Glutamatergic neuron (in vitro differentiated cells): ENCODE data around the gene CBY1. TPM values are rescaled to one million over a fixed set of nuclear protein-coding genes. Genes with fewer than 3 reads are reported as not detected.

ENCODE experiments used
- DNase-seq: peaks from one replicate; pipeline ENCODE4 v3.0.0; 2022
- H3K27ac Mint-ChIP-seq: one replicate; pipeline ENCODE4 v1.8.0; 2020; ENCODE audit warnings: mild to moderate bottlenecking, mixed read lengths, inconsistent platforms; ENCODE audit not compliant: unreplicated experiment
- H3K27me3 Mint-ChIP-seq: one replicate; pipeline ENCODE4 v1.8.0; 2020; ENCODE audit warnings: mild to moderate bottlenecking, moderate library complexity, mixed read lengths, inconsistent platforms; ENCODE audit not compliant: unreplicated experiment
- H3K36me3 Mint-ChIP-seq: one replicate; pipeline ENCODE4 v1.8.0; 2020; ENCODE audit warnings: mild to moderate bottlenecking, mixed read lengths, inconsistent platforms; ENCODE audit not compliant: unreplicated experiment
- H3K4me1 Mint-ChIP-seq: one replicate; pipeline ENCODE4 v1.8.0; 2020; ENCODE audit warnings: mild to moderate bottlenecking, low read depth, mixed read lengths, inconsistent platforms; ENCODE audit not compliant: unreplicated experiment
- H3K4me3 Mint-ChIP-seq: one replicate; pipeline ENCODE4 v1.8.0; 2020; ENCODE audit warnings: mild to moderate bottlenecking, mixed read lengths, inconsistent platforms; ENCODE audit not compliant: unreplicated experiment
- H3K9me3 Mint-ChIP-seq: one replicate; pipeline ENCODE4 v1.8.0; 2020; ENCODE audit warnings: mild to moderate bottlenecking, moderate library complexity, mixed read lengths, inconsistent platforms; ENCODE audit not compliant: unreplicated experiment
- CTCF ChIP-seq: fragments of 200-600 bp; sonication (generic); IDR thresholded peaks from one replicate; pipeline ENCODE4 v1.5.0; 2021; ENCODE audit not compliant: partially characterized antibody, unreplicated experiment
- total RNA-seq: library from RNA; stranded (reverse); fragmentation: NEBNext Ultra II Directional; extraction: Animal tissue kit (Norgen Biotek cat#: 25700); gene quantifications from one replicate; pipeline ENCODE4 v1.2.1, GENCODE V29; 2021; ENCODE audit not compliant: unreplicated experiment

CBY1 gene
- total RNA-seq, 1 donor from 2014 or later, result 34.9 TPM

GRCh38 chr22:38618258-38618657, 38.2 kb upstream of the CBY1 start:
- TF ChIP-seq CTCF, result no peak
- H3K4me3 Mint-ChIP-seq, result no peak overlapping the region
- peaks cover 2% of the 10 kb centered on the region for H3K27me3 Mint-ChIP-seq
- peaks cover 28% of the 10 kb centered on the region for H3K36me3 Mint-ChIP-seq
- H3K4me1 Mint-ChIP-seq, result peaks cover 10% of the 10 kb centered on the region
- H3K27ac Mint-ChIP-seq, result no peak overlapping the region
- H3K9me3 Mint-ChIP-seq, result peaks cover 6% of the 10 kb centered on the region
- DNase-seq, result no peak

DNA sequence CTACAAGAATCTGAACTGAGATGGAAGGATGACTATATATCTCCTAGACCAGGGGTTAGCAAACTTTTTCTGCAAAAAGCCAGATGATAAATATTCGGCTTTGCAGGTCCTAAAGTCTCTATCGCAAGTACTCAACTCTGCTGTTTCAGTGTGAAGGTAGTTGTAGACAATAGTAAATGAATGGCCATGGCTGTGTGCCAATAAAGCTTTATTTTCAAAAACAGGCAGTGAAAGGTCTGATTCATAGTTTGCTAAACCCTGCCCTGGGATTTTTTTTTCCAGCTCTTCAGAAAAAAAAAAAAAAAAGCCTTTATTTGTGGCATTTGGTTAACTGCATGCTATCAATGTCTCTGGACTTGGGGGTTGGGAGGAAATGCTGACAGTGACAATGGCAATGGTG, 37.8 kb upstream of the CBY1 start:
- no peak overlapping the region for H3K4me3 Mint-ChIP-seq
- DNase-seq, result no peak
- no peak overlapping the region for H3K27ac Mint-ChIP-seq
- peaks cover 2% of the 10 kb centered on the region for H3K27me3 Mint-ChIP-seq
- peaks cover 28% of the 10 kb centered on the region for H3K36me3 Mint-ChIP-seq
- peaks cover 10% of the 10 kb centered on the region for H3K4me1 Mint-ChIP-seq
- peaks cover 6% of the 10 kb centered on the region for H3K9me3 Mint-ChIP-seq
- TF ChIP-seq CTCF, result no peak

DNA sequence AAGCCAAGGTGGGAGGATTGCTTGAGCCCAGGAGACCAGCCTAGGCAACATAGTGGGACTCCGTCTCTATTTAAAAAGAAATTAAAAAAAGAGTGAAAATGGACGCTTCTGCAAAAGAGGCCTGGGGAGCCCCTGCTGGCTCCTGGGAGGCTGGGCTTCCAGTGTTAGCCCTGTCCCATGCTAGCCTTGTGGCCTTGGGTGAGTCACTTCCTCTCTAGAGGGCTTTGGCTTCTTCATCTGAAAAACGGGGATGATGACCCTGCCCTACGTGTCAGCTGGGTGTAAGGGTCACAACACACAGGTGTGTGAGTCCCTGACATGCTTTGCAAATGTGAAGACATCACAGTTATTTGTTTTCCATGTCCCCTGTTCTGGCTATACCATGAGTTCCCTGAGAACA, 33.1 kb upstream of the CBY1 start:
- peaks cover 14% of the 10 kb centered on the region for H3K36me3 Mint-ChIP-seq
- no peak overlapping the region for H3K4me3 Mint-ChIP-seq
- TF ChIP-seq CTCF, result no peak
- H3K4me1 Mint-ChIP-seq, result no peaks in the 10 kb centered on the region
- no peak overlapping the region for H3K27ac Mint-ChIP-seq
- no peak for DNase-seq
- no peaks in the 10 kb centered on the region for H3K27me3 Mint-ChIP-seq
- H3K9me3 Mint-ChIP-seq, result peaks cover 4% of the 10 kb centered on the region

GRCh38 chr22:38628444-38628843, 28.0 kb upstream of the CBY1 start:
- Mint-ChIP-seq H3K36me3 (no peaks in the 10 kb centered on the region), H3K9me3 (no peaks in the 10 kb centered on the region), H3K4me1 (no peaks in the 10 kb centered on the region), H3K27me3 (peaks cover 3% of the 10 kb centered on the region), H3K27ac (no peak overlapping the region), H3K4me3 (no peak overlapping the region)
- TF ChIP-seq CTCF, result no peak
- no peak for DNase-seq

DNA sequence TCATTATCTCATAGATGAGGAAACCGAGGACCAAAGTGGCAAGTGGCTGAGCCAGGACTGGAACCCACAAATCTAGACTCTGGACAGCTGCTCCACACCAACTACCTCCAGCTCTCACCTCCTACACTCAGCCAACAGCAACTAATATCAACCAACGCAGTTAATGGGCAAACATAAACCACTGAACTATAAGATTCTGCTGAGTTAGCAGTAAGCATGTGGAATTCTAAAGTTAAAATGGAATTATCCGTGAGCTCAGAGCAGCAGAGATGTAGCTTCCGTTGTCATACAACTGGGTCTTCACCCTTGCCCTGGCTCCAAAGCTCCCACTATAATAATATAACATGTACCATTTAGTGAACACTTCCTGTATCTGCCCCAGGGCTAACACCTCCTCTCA, 27.3 kb upstream of the CBY1 start:
- no peaks in the 10 kb centered on the region for H3K36me3 Mint-ChIP-seq
- H3K27me3 Mint-ChIP-seq, result peaks cover 3% of the 10 kb centered on the region
- TF ChIP-seq CTCF, result no peak
- H3K4me3 Mint-ChIP-seq, result no peak overlapping the region
- no peak for DNase-seq
- H3K27ac Mint-ChIP-seq, result no peak overlapping the region
- no peaks in the 10 kb centered on the region for H3K9me3 Mint-ChIP-seq
- no peaks in the 10 kb centered on the region for H3K4me1 Mint-ChIP-seq
